ENCODE results near the gene ACSL4.

DNA sequence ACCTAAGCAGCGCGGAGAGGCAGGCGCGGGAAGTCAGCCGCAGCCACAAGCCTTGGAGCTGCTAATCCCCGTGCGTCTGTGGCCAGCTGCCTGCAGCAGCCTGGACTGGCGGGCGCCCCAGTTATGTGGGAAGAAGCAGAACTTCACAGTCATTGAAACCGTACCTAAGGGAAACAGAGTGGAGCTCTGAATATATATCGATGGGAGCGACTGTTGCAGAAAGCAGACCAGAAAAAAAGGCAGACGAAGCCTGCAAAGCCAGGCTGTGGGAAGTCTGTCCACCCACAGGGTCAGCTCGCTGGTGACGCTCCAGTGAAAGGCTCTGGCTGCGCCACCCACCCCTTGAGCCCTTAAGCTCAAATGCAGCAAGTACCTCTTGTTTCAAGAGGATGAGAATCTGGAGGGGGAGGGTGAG, 132.8 kb downstream of the ACSL4 start:
- TF ChIP-seq FOXK2 (IDR thresholded peaks at IDR 0.05): no peak
- TF ChIP-seq BHLHE40 (IDR thresholded peaks at IDR 0.05; ENCODE audit: borderline replicate concordance): no peak
